Esophagus (tissue), 2 donors: ENCODE measurements around the gene RGS9BP. TPM values are rescaled to one million over a fixed set of nuclear protein-coding genes. Genes with fewer than 3 reads are reported as not detected.
"Not testable (repeated sequence)": the region's sequence is repeated elsewhere in the genome, so short reads cannot be mapped to it uniquely, and the experiment has no call there.

Experiments used
- H3K27ac ChIP-seq, 2 donors: one replicate each; pipeline ENCODE4 v1.5.1; 2013; ENCODE audit warnings: low read depth in 2 of 2, mild to moderate bottlenecking in 2 of 2, inconsistent platforms in 1 of 2, low read length in 1 of 2, moderate library complexity in 1 of 2
- H3K27me3 ChIP-seq, 2 donors: one replicate each; pipeline ENCODE4 v1.6.1; 2013; ENCODE audit warnings: low read length in 2 of 2, control low read depth in 1 of 2, mild to moderate bottlenecking in 1 of 2; ENCODE audit not compliant: insufficient read depth in 2 of 2, control insufficient read depth in 1 of 2
- H3K36me3 ChIP-seq, 2 donors: one replicate each; pipeline ENCODE4 v1.6.1; 2013; ENCODE audit warnings: low read length in 1 of 2; ENCODE audit not compliant: control insufficient read depth in 2 of 2, insufficient read depth in 2 of 2
- H3K4me1 ChIP-seq, 2 donors: one replicate each; pipeline ENCODE4 v1.6.1; 2013; ENCODE audit warnings: low read length in 1 of 2; ENCODE audit not compliant: control insufficient read depth in 2 of 2, insufficient read depth in 2 of 2
- H3K4me3 ChIP-seq, 2 donors: one replicate each; pipeline ENCODE4 v1.5.1; 2013; ENCODE audit warnings: low read length in 2 of 2, mild to moderate bottlenecking in 2 of 2, low read depth in 1 of 2, moderate library complexity in 1 of 2
- H3K9me3 ChIP-seq, 2 donors: one replicate each; pipeline ENCODE4 v1.6.1; 2013; ENCODE audit warnings: mild to moderate bottlenecking in 2 of 2, low read depth in 1 of 2, low read length in 1 of 2, moderate library complexity in 1 of 2; ENCODE audit not compliant: control insufficient read depth in 2 of 2, insufficient read depth in 1 of 2
- WGBS, 2 donors: extraction: QIAGEN DNeasy Blood & Tissue Kit; methylation state at CpG; one replicate each; pipeline ENCODE4 v1.1.7; 2013; 5-methylcytosine and 5-hydroxymethylcytosine counted together
- polyA plus RNA-seq, 2 donors: library from polyadenylated mRNA; stranded (reverse); fragments of 200-250 nt; gene quantifications; one replicate each; pipeline ENCODE4 v1.2.3, GENCODE V29; 2013
- donor health status: healthy with polysubstance abuse.
- donor health status: Bipolar disorder and iron deficiency.

RGS9BP gene
- polyA plus RNA-seq, 2 donors: 0.12 to 0.37 TPM

DNA sequence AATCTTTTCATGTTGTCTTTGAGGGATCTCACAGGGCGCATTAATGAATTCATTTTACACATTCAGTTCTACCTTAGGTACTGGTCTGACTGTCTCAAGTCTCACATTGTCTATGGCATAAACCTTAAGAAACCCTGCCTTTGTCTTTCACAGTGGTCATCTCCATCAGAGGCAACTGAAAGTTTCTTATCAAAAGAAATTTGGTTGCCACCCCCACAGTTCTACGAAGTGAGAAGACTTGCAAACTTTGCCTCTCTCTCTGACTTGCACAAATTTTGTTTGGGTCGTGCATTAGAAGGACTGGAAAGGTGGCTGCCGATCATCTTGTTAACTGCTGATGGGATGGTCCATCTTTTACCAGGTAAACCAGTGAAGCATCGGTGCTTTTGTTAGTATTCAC lies 33.4 kb downstream of the RGS9BP start:
- no peaks in the 10 kb centered on the region for H3K9me3 ChIP-seq
- H3K4me3 ChIP-seq: no peak overlapping the region
- 91 to 93% methylated on average over 5 of the region's 5 CpGs for WGBS, 2 donors
- H3K27ac ChIP-seq: no peak overlapping the region
- no peaks in the 10 kb centered on the region for H3K27me3 ChIP-seq
- H3K36me3 ChIP-seq: peaks cover 0 to 6% of the 10 kb centered on the region in 2 donors
- no peaks in the 10 kb centered on the region for H3K4me1 ChIP-seq

DNA sequence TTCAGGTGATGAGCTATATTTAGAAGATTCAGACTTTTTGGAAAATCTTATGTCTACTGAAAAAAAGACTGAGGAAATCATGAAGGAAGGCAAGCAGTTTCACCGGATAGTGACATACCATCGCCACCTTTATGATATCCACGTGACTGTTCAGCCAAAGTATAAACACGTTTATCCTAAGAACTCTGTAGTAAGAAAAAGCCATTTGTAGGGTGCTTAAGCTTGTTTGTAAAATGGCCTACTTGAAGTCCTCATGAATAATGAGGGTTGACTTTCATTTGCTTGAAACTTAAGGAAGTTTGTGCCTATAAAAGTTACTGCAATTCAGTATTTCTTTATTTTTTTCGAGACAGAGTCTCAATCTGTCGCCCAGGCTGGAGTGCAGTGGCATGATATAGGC lies 36.1 kb downstream of the RGS9BP start:
- no peaks in the 10 kb centered on the region for H3K4me1 ChIP-seq
- H3K4me3 ChIP-seq: no peak overlapping the region
- peaks cover 0 to 12% of the 10 kb centered on the region in 2 donors for H3K36me3 ChIP-seq
- H3K27ac ChIP-seq: no peak overlapping the region
- no peaks in the 10 kb centered on the region for H3K9me3 ChIP-seq
- WGBS, 2 donors: 92 to 93% methylated on average over 6 of the region's 6 CpGs
- H3K27me3 ChIP-seq: no peaks in the 10 kb centered on the region

DNA sequence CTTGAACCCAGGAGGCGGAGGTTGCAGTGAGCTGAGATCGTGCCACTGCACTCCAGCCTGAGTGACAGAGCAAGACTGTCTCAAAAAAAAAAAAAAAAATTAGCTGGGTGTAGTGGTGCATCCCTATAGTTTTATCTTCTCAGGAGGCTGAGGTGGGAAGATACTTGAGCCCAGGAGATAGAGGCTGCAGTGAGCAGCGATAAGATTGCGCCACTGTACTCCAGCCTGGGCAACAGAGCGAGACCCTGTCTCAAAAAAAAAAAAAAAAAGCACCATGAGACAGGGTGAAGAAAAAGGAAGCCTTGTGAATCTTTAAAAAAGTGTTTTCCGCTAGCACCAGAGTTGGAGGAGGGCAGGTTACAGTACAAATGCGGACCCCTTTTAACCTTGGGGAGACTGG lies 40.6 kb downstream of the RGS9BP start:
- 95 to 98% methylated on average over 7 of the region's 7 CpGs for WGBS, 2 donors
- peaks cover 0 to 12% of the 10 kb centered on the region in 2 donors for H3K36me3 ChIP-seq
- not testable (repeated sequence) for H3K9me3 ChIP-seq, H3K27ac ChIP-seq, H3K4me1 ChIP-seq, H3K27me3 ChIP-seq, H3K4me3 ChIP-seq

DNA sequence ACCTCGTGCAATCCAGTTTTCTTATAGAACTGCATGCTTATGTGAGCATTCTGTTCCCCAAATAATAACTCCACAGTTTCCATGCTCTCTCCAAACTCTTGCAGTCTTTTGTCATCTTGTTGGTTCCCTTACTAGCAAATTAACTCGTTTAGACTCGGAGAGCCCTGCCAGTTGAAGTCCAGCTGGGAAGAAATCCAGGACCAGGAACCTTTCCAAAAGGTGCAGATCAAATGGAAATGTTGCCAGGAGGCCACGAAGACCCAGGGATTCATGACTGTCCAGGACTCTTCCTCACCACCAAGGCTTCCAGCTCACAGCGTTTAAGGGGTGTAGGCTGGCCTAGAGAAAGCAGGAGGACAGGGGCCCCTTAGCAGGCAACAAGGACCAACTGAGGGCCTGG lies 41.8 kb downstream of the RGS9BP start:
- H3K4me3 ChIP-seq: no peak overlapping the region
- peaks cover 0 to 12% of the 10 kb centered on the region in 2 donors for H3K36me3 ChIP-seq
- 58 to 60% methylated on average over 5 of the region's 5 CpGs for WGBS, 2 donors
- peaks cover 0 to 3% of the 10 kb centered on the region in 2 donors for H3K9me3 ChIP-seq
- no peaks in the 10 kb centered on the region for H3K27me3 ChIP-seq
- no peaks in the 10 kb centered on the region for H3K4me1 ChIP-seq
- peak overlapping the region; percentile 20 to 24 for H3K27ac ChIP-seq

DNA sequence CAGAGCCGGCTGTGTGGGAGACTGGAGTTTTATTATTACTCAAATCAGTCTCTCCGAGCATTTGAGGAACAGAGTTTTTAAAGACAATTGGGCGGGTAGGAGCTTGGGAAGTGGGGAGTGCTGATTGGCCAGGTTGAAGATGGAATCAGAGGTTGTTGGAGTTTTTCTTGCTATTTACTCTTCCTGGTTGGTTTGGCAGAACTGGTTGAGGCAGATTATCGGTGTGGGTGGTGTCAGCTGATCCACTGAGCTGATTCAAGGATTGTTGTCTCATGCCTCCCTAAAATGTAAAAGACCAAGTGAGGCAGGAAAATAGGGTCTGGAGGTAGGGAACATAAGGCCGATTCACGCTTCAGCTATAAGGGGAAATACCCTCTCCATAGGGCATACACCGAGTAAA lies 42.6 kb downstream of the RGS9BP start:
- WGBS, 2 donors: 69 to 72% methylated on average over 7 of the region's 7 CpGs
- no peaks in the 10 kb centered on the region for H3K4me1 ChIP-seq
- peaks cover 0 to 10% of the 10 kb centered on the region in 2 donors for H3K36me3 ChIP-seq
- no peak overlapping the region for H3K4me3 ChIP-seq
- H3K27ac ChIP-seq: peak overlapping the region; percentile 20 to 70
- peaks cover 0 to 3% of the 10 kb centered on the region in 2 donors for H3K9me3 ChIP-seq
- no peaks in the 10 kb centered on the region for H3K27me3 ChIP-seq

DNA sequence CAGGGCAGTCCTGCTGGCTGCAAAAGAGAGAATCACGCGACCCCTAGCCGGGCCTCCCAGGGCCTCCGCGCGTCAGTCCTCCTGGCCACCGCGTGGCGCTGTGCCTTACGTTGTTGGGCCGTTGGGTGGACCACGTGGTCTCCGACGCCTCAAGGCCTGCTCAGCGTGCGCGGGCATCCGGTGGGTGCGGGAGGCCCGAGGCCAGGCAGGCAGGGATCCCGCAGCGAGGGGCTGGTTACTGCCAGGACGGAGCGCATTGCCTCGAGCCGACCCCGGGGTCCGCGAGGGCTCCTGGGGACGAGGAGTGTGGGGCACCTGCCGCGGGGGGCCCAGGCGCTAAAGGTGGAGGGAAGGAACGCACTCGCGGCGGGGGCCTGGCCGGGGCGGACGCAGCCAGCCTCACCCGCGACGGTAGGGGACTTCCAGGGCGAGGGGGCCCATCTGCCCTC lies 44.0 kb downstream of the RGS9BP start, which contains the start of gene TDRD12:
Gene TDRD12 (plus strand): TSS at position 157 of the 449 bp plus-strand sequence. CDS start 306 bp downstream, outside the sequence.
- no peak within 1 kb of the TSS for H3K4me3 ChIP-seq
- no peaks in the 10 kb centered on the region for H3K27me3 ChIP-seq
- H3K4me1 ChIP-seq: no peaks in the 10 kb centered on the region
- H3K36me3 ChIP-seq: peaks cover 0 to 8% of the 10 kb centered on the region in 2 donors
- H3K27ac ChIP-seq: peak within 1 kb of the TSS in 1 of 2 donors; percentile 70
- WGBS, 2 donors: 86 to 94% methylated on average over 33 to 44 of the region's 44 CpGs
- peaks cover 0 to 3% of the 10 kb centered on the region in 2 donors for H3K9me3 ChIP-seq

DNA sequence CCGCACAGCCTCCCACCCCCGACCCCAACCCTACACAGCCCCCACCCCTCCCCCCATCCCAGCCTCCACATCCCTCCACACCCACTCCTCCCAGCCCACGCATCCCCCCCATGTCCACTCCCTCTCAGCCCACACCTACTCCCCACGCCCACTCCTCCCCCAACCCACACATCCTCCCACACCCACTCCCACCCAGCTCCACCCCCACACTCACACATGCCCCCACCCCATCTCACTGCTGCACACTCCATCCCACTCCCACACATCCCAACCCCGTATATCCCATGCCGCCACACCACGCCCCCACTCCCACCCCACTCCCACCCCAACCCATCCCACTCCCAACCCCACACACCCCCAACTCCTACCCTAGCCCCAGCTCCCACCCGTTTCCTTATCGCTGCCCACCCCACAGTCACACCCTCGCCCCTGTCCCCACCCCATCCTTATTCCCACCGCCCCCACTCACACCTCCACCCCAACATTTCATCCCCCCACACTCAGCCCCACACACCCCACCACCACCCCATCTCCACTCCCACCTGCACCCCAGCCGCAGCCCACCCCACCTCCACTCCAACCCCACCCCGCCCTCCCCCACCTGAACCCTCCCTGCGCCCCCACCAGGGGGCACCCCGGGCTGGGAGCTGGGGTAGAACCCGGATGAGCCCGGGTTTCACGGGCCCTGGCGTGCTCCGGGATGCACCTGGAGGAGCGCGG lies 44.7 kb downstream of the RGS9BP start:
- H3K27ac ChIP-seq: no peak overlapping the region

DNA sequence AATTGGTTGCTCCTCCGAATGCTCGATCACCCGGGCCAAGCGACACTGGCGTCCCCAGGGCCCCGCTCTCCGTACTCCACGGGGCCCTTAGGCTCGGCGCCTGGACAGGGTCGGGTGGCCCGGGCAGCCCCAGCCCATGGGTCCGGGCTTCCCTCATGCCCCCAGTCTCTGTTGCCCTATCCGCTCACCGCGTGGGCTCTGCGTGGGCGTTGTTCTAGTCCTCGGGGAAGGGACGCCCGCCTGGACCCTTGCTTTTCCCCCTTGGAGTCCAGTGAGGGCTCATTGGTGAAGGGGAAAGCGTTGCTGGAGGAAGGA lies 45.2 kb downstream of the RGS9BP start:
- WGBS, 2 donors: 92 to 97% methylated on average over 22 of the region's 22 CpGs
- H3K4me1 ChIP-seq: no peaks in the 10 kb centered on the region
- H3K36me3 ChIP-seq: peaks cover 0 to 3% of the 10 kb centered on the region in 2 donors
- peaks cover 0 to 3% of the 10 kb centered on the region in 2 donors for H3K9me3 ChIP-seq
- no peaks in the 10 kb centered on the region for H3K27me3 ChIP-seq
- H3K27ac ChIP-seq: no peak overlapping the region
- no peak overlapping the region for H3K4me3 ChIP-seq

More for the DNA sequence above, 44.7 kb downstream of the RGS9BP start:
- 89 to 94% methylated on average over 19 to 22 of the region's 22 CpGs for WGBS, 2 donors
- H3K4me1 ChIP-seq: no peaks in the 10 kb centered on the region
- peaks cover 0 to 3% of the 10 kb centered on the region in 2 donors for H3K9me3 ChIP-seq
- H3K36me3 ChIP-seq: peaks cover 0 to 4% of the 10 kb centered on the region in 2 donors
- no peaks in the 10 kb centered on the region for H3K27me3 ChIP-seq
- no peak overlapping the region for H3K4me3 ChIP-seq
